ENCODE results near the gene PRDM5. TPM values are rescaled to one million over a fixed set of nuclear protein-coding genes. Genes with fewer than 3 reads are reported as not detected.

Gene PRDM5
- total and polyA plus RNA-seq, 9 of the 15 experiments (the other 6 are each of a cell fraction or from before 2014, with no cell fraction given) = not detected

DNA sequence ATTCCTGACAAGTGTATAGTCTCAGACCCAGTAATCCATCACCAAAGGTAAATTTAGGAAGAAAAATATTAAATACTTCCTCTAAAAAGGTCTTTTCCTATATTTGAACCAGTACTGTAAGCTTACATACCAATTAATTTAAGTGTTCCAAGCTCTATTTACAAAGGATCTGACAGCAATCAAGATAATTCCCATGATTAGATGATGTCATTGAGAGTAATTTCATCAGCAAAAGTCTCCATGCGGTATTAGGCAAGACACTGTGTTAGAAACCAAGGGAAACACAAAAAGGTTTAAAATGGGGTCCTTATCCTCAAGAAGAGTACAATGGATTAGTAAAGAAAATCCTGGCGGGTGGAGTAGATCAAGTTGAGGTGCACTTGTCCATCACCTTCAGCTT is 198.5 kb downstream of the PRDM5 start:
- Histone ChIP-seq H3K9ac (ENCODE audit: insufficient read depth in 1 of 2, low read depth in 2 of 2, low read length in 2 of 2) (no peak overlapping the region), H4K20me1 (replicated peaks; ENCODE audit: control insufficient read depth, insufficient read depth, low read length) (no peaks in the 10 kb centered on the region), H3K27me3 (ENCODE audit: control insufficient read depth in 2 of 2, insufficient read depth in 2 of 2, low read length in 2 of 2) (no peaks in the 10 kb centered on the region), H3K36me3 (ENCODE audit: control insufficient read depth, insufficient read depth, low read length) (no peaks in the 10 kb centered on the region), H3K27ac (ENCODE audit: extremely low read depth, low read depth, low read length) (no peak overlapping the region), H2AFZ (ENCODE audit: low read depth, low read length) (no peak overlapping the region), H3K79me2 (ENCODE audit: control insufficient read depth, insufficient read depth, low read length) (no peaks in the 10 kb centered on the region), H3K4me3 (no peak overlapping the region), H3K4me1 (replicated peaks in 1 of 2; ENCODE audit: control insufficient read depth in 2 of 2, insufficient read depth in 2 of 2, low read length in 2 of 2) (no peaks in the 10 kb centered on the region), H3K9me1 (ENCODE audit: control insufficient read depth, insufficient read depth, low read length) (no peaks in the 10 kb centered on the region), H3K4me2 (ENCODE audit: insufficient read depth, low read length) (no peak overlapping the region), H3K9me3 (replicated peaks; ENCODE audit: control insufficient read depth, insufficient read depth, low read depth, low read length) (no peaks in the 10 kb centered on the region; the same call in 1 of the 2 replicates)
- DNase-seq (ENCODE audit: extremely low read depth in 1 of 4, low spot score in 3 of 4) (no peak), FAIRE-seq (no peak), ATAC-seq (no peak)
- TF ChIP-seq EWSR1 (IDR thresholded peaks at IDR 0.05; ENCODE audit: borderline replicate concordance, low read depth, partially characterized antibody) (no peak), ZKSCAN8 (CRISPR knock-in tag; IDR thresholded peaks at IDR 0.05) (no peak), ZBTB8A (IDR thresholded peaks at IDR 0.05; ENCODE audit: partially characterized antibody) (no peak), ESRRB (CRISPR knock-in tag; IDR thresholded peaks at IDR 0.05; ENCODE audit: borderline replicate concordance) (no peak), KDM5B (IDR thresholded peaks at IDR 0.05; ENCODE audit: insufficient replicate concordance, low read depth, low read length) (no peak), MCM7 (IDR thresholded peaks at IDR 0.05) (no peak), RFX1 (IDR thresholded peaks at IDR 0.05) (no peak), RBM15 (IDR thresholded peaks at IDR 0.05; ENCODE audit: insufficient read depth, low read length) (no peak)
- TF ChIP-seq, protein P1, sequence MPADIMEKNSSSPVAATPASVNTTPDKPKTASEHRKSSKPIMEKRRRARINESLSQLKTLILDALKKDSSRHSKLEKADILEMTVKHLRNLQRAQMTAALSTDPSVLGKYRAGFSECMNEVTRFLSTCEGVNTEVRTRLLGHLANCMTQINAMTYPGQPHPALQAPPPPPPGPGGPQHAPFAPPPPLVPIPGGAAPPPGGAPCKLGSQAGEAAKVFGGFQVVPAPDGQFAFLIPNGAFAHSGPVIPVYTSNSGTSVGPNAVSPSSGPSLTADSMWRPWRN (IDR thresholded peaks at IDR 0.05; ENCODE audit: low read depth) = no peak
- TF ChIP-seq, protein P2, sequence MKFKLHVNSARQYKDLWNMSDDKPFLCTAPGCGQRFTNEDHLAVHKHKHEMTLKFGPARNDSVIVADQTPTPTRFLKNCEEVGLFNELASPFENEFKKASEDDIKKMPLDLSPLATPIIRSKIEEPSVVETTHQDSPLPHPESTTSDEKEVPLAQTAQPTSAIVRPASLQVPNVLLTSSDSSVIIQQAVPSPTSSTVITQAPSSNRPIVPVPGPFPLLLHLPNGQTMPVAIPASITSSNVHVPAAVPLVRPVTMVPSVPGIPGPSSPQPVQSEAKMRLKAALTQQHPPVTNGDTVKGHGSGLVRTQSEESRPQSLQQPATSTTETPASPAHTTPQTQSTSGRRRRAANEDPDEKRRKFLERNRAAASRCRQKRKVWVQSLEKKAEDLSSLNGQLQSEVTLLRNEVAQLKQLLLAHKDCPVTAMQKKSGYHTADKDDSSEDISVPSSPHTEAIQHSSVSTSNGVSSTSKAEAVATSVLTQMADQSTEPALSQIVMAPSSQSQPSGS (CRISPR knock-in tag; IDR thresholded peaks at IDR 0.05) = no peak
- TF ChIP-seq, protein P3, sequence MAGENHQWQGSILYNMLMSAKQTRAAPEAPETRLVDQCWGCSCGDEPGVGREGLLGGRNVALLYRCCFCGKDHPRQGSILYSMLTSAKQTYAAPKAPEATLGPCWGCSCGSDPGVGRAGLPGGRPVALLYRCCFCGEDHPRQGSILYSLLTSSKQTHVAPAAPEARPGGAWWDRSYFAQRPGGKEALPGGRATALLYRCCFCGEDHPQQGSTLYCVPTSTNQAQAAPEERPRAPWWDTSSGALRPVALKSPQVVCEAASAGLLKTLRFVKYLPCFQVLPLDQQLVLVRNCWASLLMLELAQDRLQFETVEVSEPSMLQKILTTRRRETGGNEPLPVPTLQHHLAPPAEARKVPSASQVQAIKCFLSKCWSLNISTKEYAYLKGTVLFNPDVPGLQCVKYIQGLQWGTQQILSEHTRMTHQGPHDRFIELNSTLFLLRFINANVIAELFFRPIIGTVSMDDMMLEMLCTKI (IDR thresholded peaks at IDR 0.05; ENCODE audit: partially characterized antibody) = no peak
- TF ChIP-seq, protein P4, sequence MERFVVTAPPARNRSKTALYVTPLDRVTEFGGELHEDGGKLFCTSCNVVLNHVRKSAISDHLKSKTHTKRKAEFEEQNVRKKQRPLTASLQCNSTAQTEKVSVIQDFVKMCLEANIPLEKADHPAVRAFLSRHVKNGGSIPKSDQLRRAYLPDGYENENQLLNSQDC (CRISPR knock-in tag; IDR thresholded peaks at IDR 0.05) = no peak
- TF ChIP-seq, protein P5, sequence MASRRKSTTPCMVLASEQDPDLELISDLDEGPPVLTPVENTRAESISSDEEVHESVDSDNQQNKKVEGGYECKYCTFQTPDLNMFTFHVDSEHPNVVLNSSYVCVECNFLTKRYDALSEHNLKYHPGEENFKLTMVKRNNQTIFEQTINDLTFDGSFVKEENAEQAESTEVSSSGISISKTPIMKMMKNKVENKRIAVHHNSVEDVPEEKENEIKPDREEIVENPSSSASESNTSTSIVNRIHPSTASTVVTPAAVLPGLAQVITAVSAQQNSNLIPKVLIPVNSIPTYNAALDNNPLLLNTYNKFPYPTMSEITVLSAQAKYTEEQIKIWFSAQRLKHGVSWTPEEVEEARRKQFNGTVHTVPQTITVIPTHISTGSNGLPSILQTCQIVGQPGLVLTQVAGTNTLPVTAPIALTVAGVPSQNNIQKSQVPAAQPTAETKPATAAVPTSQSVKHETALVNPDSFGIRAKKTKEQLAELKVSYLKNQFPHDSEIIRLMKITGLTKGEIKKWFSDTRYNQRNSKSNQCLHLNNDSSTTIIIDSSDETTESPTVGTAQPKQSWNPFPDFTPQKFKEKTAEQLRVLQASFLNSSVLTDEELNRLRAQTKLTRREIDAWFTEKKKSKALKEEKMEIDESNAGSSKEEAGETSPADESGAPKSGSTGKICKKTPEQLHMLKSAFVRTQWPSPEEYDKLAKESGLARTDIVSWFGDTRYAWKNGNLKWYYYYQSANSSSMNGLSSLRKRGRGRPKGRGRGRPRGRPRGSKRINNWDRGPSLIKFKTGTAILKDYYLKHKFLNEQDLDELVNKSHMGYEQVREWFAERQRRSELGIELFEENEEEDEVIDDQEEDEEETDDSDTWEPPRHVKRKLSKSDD (conservative IDR thresholded peaks at IDR 0.05; ENCODE audit: low read length) = no peak
- TF ChIP-seq, protein P6, sequence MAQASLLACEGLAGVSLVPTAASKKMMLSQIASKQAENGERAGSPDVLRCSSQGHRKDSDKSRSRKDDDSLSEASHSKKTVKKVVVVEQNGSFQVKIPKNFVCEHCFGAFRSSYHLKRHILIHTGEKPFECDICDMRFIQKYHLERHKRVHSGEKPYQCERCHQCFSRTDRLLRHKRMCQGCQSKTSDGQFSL (CRISPR knock-in tag; IDR thresholded peaks at IDR 0.05) = no peak
- TF ChIP-seq, protein P6 (tag; IDR thresholded peaks at IDR 0.05) = no peak
- BruUV-seq (replicated peaks) = no TSS peak
- ChIA-PET CTCF (ENCODE audit: low intra/inter-chr PET ratio) (no interaction called here), POLR2A (no interaction called here)
- intact Hi-C loops (cut with micrococcal nuclease) = no loop called here
- in situ Hi-C loops (cut with MboI) = no loop called here
- 0% methylated on average over 2 of the region's 2 CpGs for WGBS (ENCODE audit: insufficient coverage, low coverage, missing lambda C conversion rate)
